GM13977 (cell line): ENCODE data around the gene EFEMP2.

Source experiments
- DNase-seq: peaks from one replicate; pipeline ENCODE4 v3.0.0; 2012; ENCODE audit warnings: low spot score
- in situ Hi-C: fragments of 300-500 bp; cut with MboI; formaldehyde crosslinking; loops from one replicate; pipeline ENCODE4 v1.12.0; 2022; ENCODE audit warnings: low sequenced_read_pairs, low pct_unique_long_range_greater_than_20kb, mixed read lengths, inconsistent platforms; ENCODE audit not compliant: unreplicated experiment
- TF ChIP-seq, protein P1 (sequence below): IDR thresholded peaks from 2 replicates; pipeline ENCODE4 v1.5.1; 2012; ENCODE audit warnings: mild to moderate bottlenecking, control low read depth; ENCODE audit not compliant: insufficient read depth; ENCODE audit errors: extremely low read depth, missing control alignments

The EFEMP2 gene

DNA sequence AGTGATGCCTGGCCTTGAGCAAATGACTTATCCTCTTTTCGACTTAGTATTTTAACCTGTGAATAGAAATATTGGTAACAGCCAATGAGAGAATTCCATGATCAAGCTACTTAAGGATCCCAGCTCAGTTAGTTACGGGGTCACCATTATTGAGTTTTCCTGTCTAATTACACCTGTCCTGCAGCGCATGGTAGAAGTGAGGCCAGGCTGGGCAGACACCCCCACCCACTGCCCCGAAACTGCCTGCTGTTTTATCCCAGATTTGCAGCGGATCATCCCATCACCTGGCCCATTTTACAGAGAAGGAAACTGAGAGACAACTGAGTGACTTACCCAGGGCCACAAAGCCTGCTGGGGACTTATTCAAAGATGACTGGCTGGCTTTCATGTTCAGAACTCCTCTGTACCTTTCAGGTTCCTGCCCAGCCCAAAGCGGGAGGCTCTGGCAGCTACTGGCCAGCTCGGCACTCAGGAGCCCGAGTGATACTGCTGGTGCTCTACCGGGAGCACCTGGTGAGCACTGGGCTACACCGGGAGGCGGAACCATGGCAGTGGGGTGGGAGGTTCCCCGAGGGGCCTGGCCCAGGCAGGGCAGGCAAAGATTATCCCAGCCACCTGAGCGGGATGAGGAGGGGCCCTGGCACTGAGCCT lies 10.9 kb downstream of the EFEMP2 start:
- DNase-seq = no peak
- in situ Hi-C loops = no loop called here
- TF ChIP-seq, protein P1, sequence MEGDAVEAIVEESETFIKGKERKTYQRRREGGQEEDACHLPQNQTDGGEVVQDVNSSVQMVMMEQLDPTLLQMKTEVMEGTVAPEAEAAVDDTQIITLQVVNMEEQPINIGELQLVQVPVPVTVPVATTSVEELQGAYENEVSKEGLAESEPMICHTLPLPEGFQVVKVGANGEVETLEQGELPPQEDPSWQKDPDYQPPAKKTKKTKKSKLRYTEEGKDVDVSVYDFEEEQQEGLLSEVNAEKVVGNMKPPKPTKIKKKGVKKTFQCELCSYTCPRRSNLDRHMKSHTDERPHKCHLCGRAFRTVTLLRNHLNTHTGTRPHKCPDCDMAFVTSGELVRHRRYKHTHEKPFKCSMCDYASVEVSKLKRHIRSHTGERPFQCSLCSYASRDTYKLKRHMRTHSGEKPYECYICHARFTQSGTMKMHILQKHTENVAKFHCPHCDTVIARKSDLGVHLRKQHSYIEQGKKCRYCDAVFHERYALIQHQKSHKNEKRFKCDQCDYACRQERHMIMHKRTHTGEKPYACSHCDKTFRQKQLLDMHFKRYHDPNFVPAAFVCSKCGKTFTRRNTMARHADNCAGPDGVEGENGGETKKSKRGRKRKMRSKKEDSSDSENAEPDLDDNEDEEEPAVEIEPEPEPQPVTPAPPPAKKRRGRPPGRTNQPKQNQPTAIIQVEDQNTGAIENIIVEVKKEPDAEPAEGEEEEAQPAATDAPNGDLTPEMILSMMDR = no peak

DNA sequence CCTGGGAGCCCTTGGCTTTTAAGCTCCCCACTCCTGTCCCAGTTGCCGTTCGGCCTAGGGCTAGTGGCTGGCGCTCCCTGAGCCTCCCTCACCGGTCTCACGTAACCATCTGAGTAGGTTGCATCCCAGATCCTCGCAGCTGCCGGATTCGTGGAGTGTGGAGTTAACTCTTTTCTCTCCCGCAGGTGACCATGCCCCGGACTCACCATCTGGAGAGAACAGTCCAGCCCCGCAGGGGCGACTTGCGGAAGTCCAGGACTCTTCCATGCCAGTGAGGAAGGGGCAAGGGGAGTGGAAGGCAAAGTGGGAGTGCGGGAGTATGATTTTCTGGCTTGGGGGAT lies 11.5 kb downstream of the EFEMP2 start:
- in situ Hi-C loops = no loop called here
- TF ChIP-seq, protein P1 = no peak
- DNase-seq = no peak

DNA sequence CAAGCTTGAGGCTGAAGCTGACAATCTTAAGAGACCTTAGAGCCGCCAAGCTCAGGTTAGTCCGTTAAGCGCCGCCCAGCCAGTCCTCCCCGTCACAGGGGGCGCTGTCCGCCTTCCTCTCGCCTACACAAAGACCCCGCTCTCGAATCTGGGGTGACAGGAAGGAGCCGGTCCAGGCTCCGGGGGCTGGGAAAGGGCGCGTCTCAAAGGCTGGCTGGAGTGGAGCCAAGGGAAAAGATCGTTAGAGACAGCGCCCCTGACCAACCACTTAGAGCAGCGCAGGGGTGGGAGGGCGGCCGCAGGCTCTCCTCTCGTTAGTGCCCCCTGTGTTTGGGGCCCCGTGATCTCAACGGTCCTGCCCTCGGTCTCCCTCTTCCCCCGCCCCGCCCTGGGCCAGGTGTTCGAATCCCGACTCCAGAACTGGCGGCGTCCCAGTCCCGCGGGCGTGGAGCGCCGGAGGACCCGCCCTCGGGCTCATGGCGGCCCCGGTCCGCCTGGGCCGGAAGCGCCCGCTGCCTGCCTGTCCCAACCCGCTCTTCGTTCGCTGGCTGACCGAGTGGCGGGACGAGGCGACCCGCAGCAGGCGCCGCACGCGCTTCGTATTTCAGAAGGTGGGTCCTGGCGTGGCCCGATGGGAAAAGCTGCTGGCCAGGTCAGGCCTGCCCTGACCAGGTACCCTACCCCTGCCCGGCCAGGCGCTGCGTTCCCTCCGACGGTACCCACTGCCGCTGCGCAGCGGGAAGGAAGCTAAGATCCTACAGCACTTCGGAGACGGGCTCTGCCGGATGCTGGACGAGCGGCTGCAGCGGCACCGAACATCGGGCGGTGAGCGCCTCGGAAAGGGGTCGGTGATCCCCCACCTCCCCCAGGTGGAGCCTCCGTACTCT lies 12.1 kb downstream of the EFEMP2 start, which contains the start of gene MUS81:
TSS of gene MUS81 (plus strand) at position 156 of the 887 bp plus-strand sequence. CDS start at position 477, 321 bp downstream.
- in situ Hi-C loops = no loop called here
- TF ChIP-seq, protein P1 = peak; percentile 86
- peak; percentile 95 for DNase-seq

DNA sequence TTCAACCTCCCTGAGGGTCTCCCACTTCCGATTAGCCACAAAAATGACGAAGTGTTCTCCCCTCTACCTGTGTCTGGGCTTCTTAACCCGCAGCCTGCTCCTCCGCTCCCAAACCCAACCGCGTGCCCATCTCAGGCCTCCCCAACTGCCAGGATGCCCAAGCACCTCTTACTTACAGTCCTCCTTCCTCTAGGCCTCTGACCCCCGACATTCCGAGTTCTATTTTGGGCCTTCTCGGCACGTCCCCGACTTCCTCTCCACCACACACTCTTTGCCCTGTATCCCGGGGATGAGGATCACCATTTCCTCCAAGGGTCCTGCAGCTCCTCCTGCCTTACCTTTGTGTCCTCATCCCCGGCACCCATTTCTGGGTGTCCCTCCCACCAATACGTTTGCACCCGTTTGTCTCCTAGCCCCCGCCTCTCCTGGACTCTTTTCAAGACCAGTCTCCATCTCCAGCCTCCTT lies 12.8 kb downstream of the EFEMP2 start:
- no peak for DNase-seq
- TF ChIP-seq, protein P1 = no peak
- in situ Hi-C loops = no loop called here

DNA sequence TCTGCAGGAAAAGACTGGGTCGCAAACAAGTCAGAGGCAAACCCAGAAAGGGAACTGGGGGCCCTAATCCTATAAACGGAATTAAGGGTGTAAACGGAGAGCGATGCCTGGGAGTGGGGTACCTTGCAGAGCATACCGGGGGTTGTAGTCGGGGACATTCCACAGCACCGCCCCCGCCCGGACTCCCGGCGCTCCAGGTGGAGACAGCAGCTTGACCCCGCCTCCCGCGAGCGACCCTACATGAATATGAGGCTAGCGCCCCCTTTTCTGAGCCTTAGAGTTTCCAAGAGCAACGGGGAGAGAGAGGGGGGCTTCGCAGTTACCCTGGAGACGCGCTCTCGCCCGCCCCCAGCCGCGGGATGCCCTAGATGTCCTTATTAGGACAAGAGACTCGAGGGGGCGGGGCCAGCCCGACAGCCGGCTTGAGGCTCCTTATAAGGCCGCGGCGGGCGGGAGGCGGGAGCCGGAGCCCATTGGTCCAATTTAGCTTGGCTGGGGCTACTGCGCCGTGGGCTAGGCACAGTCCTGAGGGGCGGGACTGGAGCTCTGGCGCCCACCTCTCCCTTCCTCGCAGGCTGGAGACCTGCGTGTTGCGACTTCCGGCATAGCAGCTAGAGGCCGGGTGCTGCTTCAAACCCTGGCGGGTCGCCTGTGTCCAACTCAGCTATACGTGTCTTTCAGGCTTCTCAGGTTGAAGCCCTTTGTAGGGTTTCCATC lies 13.3 kb downstream of the EFEMP2 start:
- peak; percentile 97 for DNase-seq
- in situ Hi-C loops = no loop called here
- TF ChIP-seq, protein P1 = no peak

DNA sequence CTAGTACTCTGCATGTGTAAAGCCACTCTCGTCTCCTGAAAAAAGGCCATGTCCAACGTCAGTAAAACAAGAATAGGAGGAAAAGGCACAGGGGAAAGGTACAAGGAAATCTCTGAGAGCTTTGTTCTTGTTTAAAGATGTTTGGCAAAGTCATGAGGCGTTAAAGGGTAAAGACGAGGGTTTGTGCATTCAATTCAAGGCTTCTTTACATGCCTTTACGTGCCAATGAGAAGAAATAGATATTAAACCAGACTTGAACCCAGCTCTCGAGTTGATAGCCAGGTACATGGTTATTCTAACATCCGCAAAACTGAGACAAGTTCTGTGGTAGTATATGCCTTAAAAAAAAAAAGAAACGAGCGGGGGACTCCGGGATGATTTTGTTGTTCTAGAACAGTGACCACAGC lies 13.9 kb downstream of the EFEMP2 start:
- TF ChIP-seq, protein P1 = no peak
- in situ Hi-C loops = no loop called here
- DNase-seq = no peak
